Tibial nerve (tissue), 4 donors: ENCODE data around the gene CACNA1I. TPM values are rescaled to one million over a fixed set of nuclear protein-coding genes. Genes with fewer than 3 reads are reported as not detected.

ENCODE experiments used
- DNase-seq, 2 donors: peaks; one replicate each; pipeline ENCODE4 v3.0.0-alpha.2; 2019; ENCODE audit warnings: low spot score in 2 of 2
- H3K27ac ChIP-seq, 4 donors: fragments of 200-600 bp; sonication (generic) in 3 of 4; one replicate each; pipeline ENCODE4 v1.5.1; 2017 to 2019; ENCODE audit warnings: mild to moderate bottlenecking in 1 of 4
- H3K27me3 ChIP-seq, 2 donors: fragments of 200-600 bp; sonication (generic) in 1 of 2; one replicate each; pipeline versions ENCODE4 v1.5.1 to v1.6.0; 2017 to 2019
- H3K36me3 ChIP-seq, 3 donors: fragments of 200-600 bp; sonication (generic); one replicate each; pipeline ENCODE4 v1.5.1; 2018 to 2019
- H3K4me1 ChIP-seq, 4 donors: fragments of 200-600 bp; sonication (generic) in 3 of 4; one replicate each; pipeline ENCODE4 v1.5.1; 2017 to 2019
- H3K4me3 ChIP-seq, 4 donors: fragments of 200-600 bp; sonication (generic) in 3 of 4; one replicate each; pipeline ENCODE4 v1.5.1; 2017 to 2019; ENCODE audit warnings: mild to moderate bottlenecking in 1 of 4, moderate library complexity in 1 of 4
- H3K9me3 ChIP-seq, 4 donors: fragments of 200-600 bp; sonication (generic) in 3 of 4; one replicate each; pipeline ENCODE4 v1.5.1; 2017 to 2019
- CTCF ChIP-seq, 5 experiments: fragments of 200-600 bp in 3 of 5; fragments of 450-650 bp in 2 of 5; sonication (generic) in 3 of 5; IDR thresholded peaks; one replicate each; pipeline ENCODE4 v1.5.1; 2016 to 2019; ENCODE audit warnings: antibody characterized with exemption in 5 of 5, mild to moderate bottlenecking in 3 of 5, moderate library complexity in 2 of 5
- EP300 ChIP-seq, 2 donors: sonication (generic); formaldehyde crosslinking; IDR thresholded peaks; one replicate each; pipeline ENCODE4 v1.6.1; 2017; ENCODE audit warnings: antibody characterized with exemption in 2 of 2, mild to moderate bottlenecking in 1 of 2
- POLR2A ChIP-seq, 2 donors: fragments of 450-650 bp; IDR thresholded peaks; one replicate each; pipeline ENCODE4 v1.6.1; 2017; ENCODE audit warnings: antibody characterized with exemption in 2 of 2, mild to moderate bottlenecking in 2 of 2, moderate library complexity in 2 of 2
- WGBS, 2 donors: methylation state at CpG; one replicate each; pipeline ENCODE4 v1.1.5; 2018; 5-methylcytosine and 5-hydroxymethylcytosine counted together
- total RNA-seq, 4 donors: library from RNA; depleted of rRNA; stranded (reverse); fragments of >200 nt; gene quantifications; one replicate each; pipeline ENCODE4 v1.1.0, GENCODE V29; 2016

Gene CACNA1I
- total RNA-seq, 4 donors from 2014 or later = 0.42 to 0.78 (median 0.52) TPM

DNA sequence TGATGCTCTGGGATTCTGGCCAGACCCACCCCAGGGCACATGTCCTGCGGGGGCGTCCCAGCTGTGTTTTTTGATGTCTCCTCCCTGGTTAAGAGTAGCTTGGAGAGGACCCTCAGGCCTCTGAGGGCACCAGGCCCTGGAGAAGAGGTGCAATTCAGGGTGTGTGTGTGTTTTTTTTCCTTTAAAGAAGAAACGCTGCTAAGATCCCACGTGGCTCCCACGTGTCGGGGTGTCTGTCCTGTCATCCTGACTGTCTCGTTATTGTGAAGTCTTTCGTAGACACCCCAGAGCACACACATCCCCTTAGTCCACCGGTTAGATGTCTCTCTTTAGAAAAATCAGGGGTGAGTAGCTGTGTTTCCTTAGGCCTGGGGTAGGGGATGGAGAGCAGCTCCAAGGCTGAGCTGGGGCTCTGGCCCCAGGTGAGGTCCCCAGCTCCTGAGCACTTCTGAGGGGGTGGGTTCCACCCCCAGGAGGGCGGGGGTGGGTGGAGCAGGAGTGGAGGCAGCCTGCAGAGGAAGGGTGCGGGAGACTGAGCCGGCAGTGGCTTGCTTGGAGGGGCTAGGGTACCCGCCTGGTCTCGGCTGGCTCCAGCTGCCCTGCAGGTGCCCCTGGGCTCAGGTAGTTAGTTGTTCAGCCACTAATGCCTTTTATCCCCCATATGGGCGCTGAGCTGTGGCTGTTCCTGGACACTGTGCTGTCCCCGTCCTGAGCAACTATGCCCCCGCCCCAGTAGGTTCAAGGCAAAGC is 116.4 kb downstream of the CACNA1I start:
- Histone ChIP-seq H3K4me1 (peaks cover 0 to 17% (median 0%) of the 10 kb centered on the region in 4 donors), H3K27ac (no peak overlapping the region), H3K36me3 (no peaks in the 10 kb centered on the region), H3K9me3 (no peaks in the 10 kb centered on the region), H3K27me3 (peaks cover 0 to 72% of the 10 kb centered on the region in 2 donors), H3K4me3 (no peak overlapping the region)
- 71 to 76% methylated on average over 12 to 16 of the region's 17 CpGs for WGBS, 2 donors
- TF ChIP-seq CTCF (IDR thresholded peaks at IDR 0.05) (no peak), POLR2A (IDR thresholded peaks at IDR 0.05) (no peak), EP300 (IDR thresholded peaks at IDR 0.05) (no peak)
- DNase-seq = no peak

DNA sequence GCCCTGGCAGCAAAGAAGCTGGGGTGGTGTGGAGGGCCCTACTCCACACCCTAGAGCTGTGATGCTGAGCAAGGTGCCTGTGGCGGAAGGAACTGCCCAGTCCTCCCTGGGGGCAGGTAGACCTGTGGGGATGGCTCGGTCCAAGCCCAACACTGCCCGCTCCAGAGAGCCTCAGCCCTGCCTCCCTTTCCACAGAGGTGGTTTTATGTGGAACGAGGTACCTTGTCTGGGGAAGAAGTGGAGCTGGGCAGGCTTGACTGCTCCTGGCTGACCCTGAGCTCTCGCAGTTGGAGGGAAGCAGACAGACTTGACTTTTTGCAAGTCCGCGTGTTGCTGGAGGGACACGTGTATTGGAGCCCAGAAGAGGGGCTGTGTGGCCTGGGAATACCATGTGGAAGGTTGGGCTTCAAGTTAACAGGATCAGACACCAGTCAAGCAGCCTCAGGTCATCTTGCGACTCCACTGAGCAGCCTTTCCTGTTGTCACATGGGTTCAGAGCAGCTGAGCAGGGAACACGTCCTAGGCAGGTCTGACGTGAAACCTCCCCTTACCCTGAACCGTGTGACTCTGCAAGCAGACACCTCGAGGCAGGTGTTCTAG is 117.7 kb downstream of the CACNA1I start:
- no peak overlapping the region for H3K27ac ChIP-seq
- no peaks in the 10 kb centered on the region for H3K36me3 ChIP-seq
- H3K4me1 ChIP-seq = peaks cover 0 to 17% (median 0%) of the 10 kb centered on the region in 4 donors
- H3K27me3 ChIP-seq = peaks cover 0 to 73% of the 10 kb centered on the region in 2 donors
- no peak for TF ChIP-seq POLR2A (IDR thresholded peaks at IDR 0.05)
- no peak for TF ChIP-seq EP300 (IDR thresholded peaks at IDR 0.05)
- TF ChIP-seq CTCF (IDR thresholded peaks at IDR 0.05) = no peak
- H3K4me3 ChIP-seq = no peak overlapping the region
- no peak for DNase-seq
- 82 to 88% methylated on average over 13 of the region's 13 CpGs for WGBS, 2 donors
- H3K9me3 ChIP-seq = no peaks in the 10 kb centered on the region

- WGBS, 2 donors = 90 to 94% methylated on average over 10 of the region's 10 CpGs
- DNase-seq = no peak
- Histone ChIP-seq H3K36me3 (no peaks in the 10 kb centered on the region), H3K4me1 (peaks cover 0 to 17% (median 0%) of the 10 kb centered on the region in 4 donors), H3K27ac (no peak overlapping the region), H3K27me3 (peaks cover 0 to 73% of the 10 kb centered on the region in 2 donors), H3K4me3 (no peak overlapping the region), H3K9me3 (no peaks in the 10 kb centered on the region)
- no peak for TF ChIP-seq POLR2A (IDR thresholded peaks at IDR 0.05)
- TF ChIP-seq EP300 (IDR thresholded peaks at IDR 0.05) = no peak
- TF ChIP-seq CTCF (IDR thresholded peaks at IDR 0.05) = no peak
Observed at GRCh38 chr22:39689421-39689820, 118.9 kb downstream of the CACNA1I start.

- H3K27me3 ChIP-seq = peaks cover 0 to 70% of the 10 kb centered on the region in 2 donors
- DNase-seq = no peak
- WGBS, 2 donors = 6 to 15% methylated on average over 19 to 23 of the region's 25 CpGs
Observed at GRCh38 chr22:39690881-39691605, 120.5 kb downstream of the CACNA1I start.

More at GRCh38 chr22:39690881-39691605, 120.5 kb downstream of the CACNA1I start:
- TF ChIP-seq POLR2A (IDR thresholded peaks at IDR 0.05) = no peak
- no peak for TF ChIP-seq EP300 (IDR thresholded peaks at IDR 0.05)
- no peak for TF ChIP-seq CTCF (IDR thresholded peaks at IDR 0.05)
- no peaks in the 10 kb centered on the region for H3K36me3 ChIP-seq
- H3K9me3 ChIP-seq = no peaks in the 10 kb centered on the region
- peaks cover 0 to 9% (median 0%) of the 10 kb centered on the region in 4 donors for H3K4me1 ChIP-seq
- H3K27ac ChIP-seq = no peak overlapping the region
- no peak overlapping the region for H3K4me3 ChIP-seq
